NCI-H524 (cell line): ENCODE data around the gene MROH9.
A peak's percentile ranks its signal among the peaks of the same experiment; 100 is the strongest.

Source experiments
- DNase-seq, 2 experiments: peaks; one replicate each; lab custom pipeline; 2025; lab: John Stamatoyannopoulos, UW

Gene MROH9

GRCh38 chr1:170970256-170970655 is 34.9 kb downstream of the MROH9 start:
- no peak for DNase-seq

- DNase-seq: no peak
Observed at GRCh38 chr1:170978371-170978910, 43.1 kb downstream of the MROH9 start.

GRCh38 chr1:170985406-170985805 is 50.1 kb downstream of the MROH9 start:
- no peak for DNase-seq

- DNase-seq: no peak
Observed at GRCh38 chr1:170986901-170987300, 51.6 kb downstream of the MROH9 start.

GRCh38 chr1:170987424-170987823 is 52.1 kb downstream of the MROH9 start:
- DNase-seq: no peak

- DNase-seq: no peak
Observed at GRCh38 chr1:170993151-170993550, 57.8 kb downstream of the MROH9 start.

- DNase-seq: no peak
Observed at GRCh38 chr1:170993717-170994116, 58.4 kb downstream of the MROH9 start.

GRCh38 chr1:171014880-171015279 is 79.5 kb downstream of the MROH9 start:
- no peak for DNase-seq

GRCh38 chr1:171017426-171017825 is 82.1 kb downstream of the MROH9 start:
- peak; percentile 95 to 99 for DNase-seq

- DNase-seq: no peak
Observed at GRCh38 chr1:171019971-171020370, 84.6 kb downstream of the MROH9 start.

GRCh38 chr1:171032822-171033702 is 97.7 kb downstream of the MROH9 start:
- DNase-seq: peak; percentile 92 to 94

- DNase-seq: peak in 1 of 2 experiments; percentile 3
Observed at GRCh38 chr1:171037626-171038025, 102.3 kb downstream of the MROH9 start.

- DNase-seq: no peak
Observed at GRCh38 chr1:171038284-171038683, 103.0 kb downstream of the MROH9 start.

GRCh38 chr1:171048014-171048413 is 112.7 kb downstream of the MROH9 start:
- DNase-seq: no peak

GRCh38 chr1:171052977-171053376 is 117.6 kb downstream of the MROH9 start:
- no peak for DNase-seq

GRCh38 chr1:171055966-171056643 is 120.8 kb downstream of the MROH9 start:
- DNase-seq: no peak

- no peak for DNase-seq
Observed at GRCh38 chr1:171061425-171062143, 126.2 kb downstream of the MROH9 start.

- no peak for DNase-seq
Observed at GRCh38 chr1:171062902-171063301, 127.6 kb downstream of the MROH9 start.

- no peak for DNase-seq
Observed at GRCh38 chr1:171075041-171075440, 139.7 kb downstream of the MROH9 start.

- DNase-seq: peak in 1 of 2 experiments; percentile 57
Observed at GRCh38 chr1:171081314-171081753, 146.0 kb downstream of the MROH9 start.

GRCh38 chr1:171081763-171082201 is 146.4 kb downstream of the MROH9 start:
- no peak for DNase-seq

- DNase-seq: no peak
Observed at GRCh38 chr1:171082606-171083005, 147.3 kb downstream of the MROH9 start.
